Measurements from ENCODE around the gene LRRC36.

DNA sequence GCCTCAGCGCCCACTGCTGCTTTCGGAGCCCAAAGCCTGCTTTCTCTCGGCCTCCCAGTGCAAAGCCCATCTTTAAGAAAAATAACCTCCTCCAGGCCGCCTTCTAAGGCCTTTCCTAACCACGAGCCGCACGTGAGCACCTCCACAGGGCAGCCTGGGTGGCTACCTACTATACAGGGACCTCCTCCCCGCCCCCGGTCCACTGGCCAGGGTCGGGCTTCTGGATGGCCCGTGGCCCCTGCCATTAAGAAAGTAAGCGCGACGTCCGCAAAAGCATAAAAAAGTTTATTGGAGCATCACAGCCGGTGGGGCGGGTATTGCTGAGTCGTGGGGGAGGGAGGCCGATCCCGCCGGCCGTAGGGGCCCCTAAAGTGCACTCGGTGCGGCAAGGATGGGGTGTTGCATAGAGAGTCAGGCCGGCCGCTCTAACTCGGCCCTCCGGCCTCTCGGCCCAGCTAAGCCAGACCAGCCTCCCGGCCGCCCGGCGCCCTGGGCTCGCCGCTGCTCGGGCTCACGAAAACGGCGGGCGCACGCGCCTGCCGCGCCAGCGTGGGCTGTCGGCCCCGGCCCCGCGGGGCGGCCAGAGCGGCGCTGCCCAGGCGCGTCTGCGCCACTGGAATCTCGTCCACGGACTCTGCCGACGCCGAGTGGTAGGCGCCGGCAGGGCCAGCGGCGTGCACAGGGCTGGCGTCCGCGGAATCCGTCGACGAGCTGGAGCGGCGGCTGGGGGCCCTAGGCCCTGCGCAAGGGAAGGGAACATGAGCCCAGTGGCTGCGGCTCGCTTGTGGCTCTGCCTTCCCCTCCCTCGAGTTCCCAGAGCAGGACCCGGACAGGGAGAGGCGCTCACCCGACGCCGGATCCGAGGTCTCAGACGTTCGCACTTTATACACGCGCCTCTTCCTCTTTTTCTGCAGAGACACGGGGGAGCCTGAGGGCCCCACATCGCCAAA is 67.8 kb downstream of the LRRC36 start:
- no peak for TF ChIP-seq JUND (IDR thresholded peaks at IDR 0.05; ENCODE audit: low read length)
- TF ChIP-seq, protein P1, sequence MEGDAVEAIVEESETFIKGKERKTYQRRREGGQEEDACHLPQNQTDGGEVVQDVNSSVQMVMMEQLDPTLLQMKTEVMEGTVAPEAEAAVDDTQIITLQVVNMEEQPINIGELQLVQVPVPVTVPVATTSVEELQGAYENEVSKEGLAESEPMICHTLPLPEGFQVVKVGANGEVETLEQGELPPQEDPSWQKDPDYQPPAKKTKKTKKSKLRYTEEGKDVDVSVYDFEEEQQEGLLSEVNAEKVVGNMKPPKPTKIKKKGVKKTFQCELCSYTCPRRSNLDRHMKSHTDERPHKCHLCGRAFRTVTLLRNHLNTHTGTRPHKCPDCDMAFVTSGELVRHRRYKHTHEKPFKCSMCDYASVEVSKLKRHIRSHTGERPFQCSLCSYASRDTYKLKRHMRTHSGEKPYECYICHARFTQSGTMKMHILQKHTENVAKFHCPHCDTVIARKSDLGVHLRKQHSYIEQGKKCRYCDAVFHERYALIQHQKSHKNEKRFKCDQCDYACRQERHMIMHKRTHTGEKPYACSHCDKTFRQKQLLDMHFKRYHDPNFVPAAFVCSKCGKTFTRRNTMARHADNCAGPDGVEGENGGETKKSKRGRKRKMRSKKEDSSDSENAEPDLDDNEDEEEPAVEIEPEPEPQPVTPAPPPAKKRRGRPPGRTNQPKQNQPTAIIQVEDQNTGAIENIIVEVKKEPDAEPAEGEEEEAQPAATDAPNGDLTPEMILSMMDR (IDR thresholded peaks at IDR 0.05; ENCODE audit: control extremely low read depth in 1 of 3, insufficient read depth in 1 of 3, low read depth in 1 of 3, low read length in 3 of 3) = no peak
- no peak for TF ChIP-seq MAFK (IDR thresholded peaks at IDR 0.05; ENCODE audit: low read depth, low read length)
- no peak for TF ChIP-seq POLR2A (IDR thresholded peaks at IDR 0.05; ENCODE audit: control extremely low read depth in 1 of 2, low read depth in 2 of 2, low read length in 2 of 2)
- TF ChIP-seq TCF12 (IDR thresholded peaks at IDR 0.05; ENCODE audit: low read depth, low read length) = no peak
- TF ChIP-seq SIN3A (conservative IDR thresholded peaks at IDR 0.05 in 1 of 2, IDR thresholded peaks at IDR 0.05 in 1 of 2; ENCODE audit: low read depth in 1 of 2, low read length in 2 of 2) = no peak
